Right renal cortex interstitium (tissue), 3 donors: ENCODE results near the gene ZSWIM6. TPM values are rescaled to one million over a fixed set of nuclear protein-coding genes. Genes with fewer than 3 reads are reported as not detected.

Source experiments
- DNase-seq, 3 donors: peaks; one replicate each; pipeline ENCODE4 v3.0.0-alpha.2; 2013; ENCODE audit warnings: low read depth in 3 of 3, low spot score in 2 of 3
- polyA plus RNA-seq, 3 donors: library from polyadenylated mRNA; unstranded; fragments of 120-200 nt; gene quantifications; one replicate each; pipeline ENCODE4 v1.2.1, GENCODE V29; 2013; ENCODE audit not compliant: insufficient read length in 3 of 3

The ZSWIM6 gene
- polyA plus RNA-seq, 3 donors, result 25.5 to 29.5 (median 27.0) TPM

- no peak for DNase-seq
Measured at GRCh38 chr5:61357745-61358144, 25.7 kb downstream of the ZSWIM6 start.

GRCh38 chr5:61362796-61363368, 30.8 kb downstream of the ZSWIM6 start:
- DNase-seq, result no peak

GRCh38 chr5:61363401-61364114, 31.5 kb downstream of the ZSWIM6 start:
- DNase-seq, result no peak

DNA sequence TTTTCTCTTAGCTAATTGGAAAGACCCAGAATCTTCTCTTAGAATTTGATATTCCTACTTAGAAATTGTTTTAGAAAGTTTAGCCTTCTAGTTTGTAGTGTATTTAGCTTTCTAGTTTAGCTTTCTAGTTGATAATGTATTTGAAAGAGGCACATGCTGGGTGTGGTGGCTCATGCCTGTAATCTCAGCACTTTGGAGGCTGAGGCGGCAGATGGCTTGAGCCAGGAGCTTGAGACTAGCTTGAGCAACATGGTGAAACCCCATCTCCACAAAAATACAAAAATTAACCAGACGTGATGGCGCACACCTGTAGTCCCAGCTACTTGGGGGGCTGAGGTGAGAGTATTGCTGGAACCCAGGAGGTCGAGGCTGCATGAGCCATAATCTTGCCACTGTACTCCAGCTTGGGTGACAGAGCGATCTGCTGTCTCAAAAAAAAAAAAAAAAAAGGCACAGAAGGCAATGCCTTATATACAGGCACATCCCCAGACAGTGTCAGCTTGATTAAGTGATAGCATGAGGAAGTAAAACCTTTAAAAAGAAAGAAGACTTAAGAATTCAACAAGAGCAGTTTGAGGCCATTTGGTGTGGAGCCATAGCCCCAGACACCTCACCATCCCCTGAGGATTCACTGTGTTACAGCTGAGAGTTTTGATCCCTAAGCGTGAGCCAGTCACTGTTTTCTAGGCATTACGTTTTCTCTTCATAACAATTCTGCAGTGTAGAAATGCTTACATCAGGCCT, 34.6 kb downstream of the ZSWIM6 start:
- no peak for DNase-seq

DNA sequence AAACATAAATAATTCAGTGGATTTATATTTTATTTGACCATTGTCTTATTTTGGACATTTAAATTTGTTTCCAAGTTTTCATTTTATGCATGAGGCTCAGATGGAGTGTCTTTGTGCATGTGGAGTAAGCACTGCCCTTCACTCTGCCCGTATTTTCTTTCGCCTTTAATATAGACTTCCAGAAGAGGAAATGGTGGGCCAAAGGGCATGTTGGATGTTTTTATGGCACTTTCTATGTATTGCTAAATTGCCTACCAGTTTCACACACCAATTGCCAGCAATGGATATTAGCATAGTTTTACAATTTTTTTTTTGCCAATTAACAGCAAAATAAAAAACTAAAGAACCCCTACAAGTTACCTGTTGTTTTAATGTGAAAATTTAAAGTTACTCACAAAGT, 38.4 kb downstream of the ZSWIM6 start:
- no peak for DNase-seq

DNA sequence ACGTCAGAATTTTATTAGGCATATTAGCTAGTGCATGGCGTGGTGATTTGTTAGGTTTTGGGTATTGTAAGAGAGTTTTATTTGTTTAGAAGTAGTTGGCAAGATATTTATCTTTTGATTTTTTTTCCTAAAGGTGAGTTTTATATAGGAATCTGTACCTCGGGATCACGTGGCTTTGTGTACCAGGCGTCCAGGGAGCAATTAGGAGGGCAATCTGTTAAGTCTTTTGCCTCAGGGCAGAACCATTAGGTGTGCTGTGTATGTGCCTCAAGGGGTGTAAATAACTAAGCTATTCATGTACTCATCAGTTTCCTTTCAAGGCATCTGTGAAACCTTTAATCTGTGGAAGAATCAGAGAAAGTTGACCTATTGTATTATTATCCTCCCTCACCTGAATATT, 39.4 kb downstream of the ZSWIM6 start:
- DNase-seq, result no peak

DNA sequence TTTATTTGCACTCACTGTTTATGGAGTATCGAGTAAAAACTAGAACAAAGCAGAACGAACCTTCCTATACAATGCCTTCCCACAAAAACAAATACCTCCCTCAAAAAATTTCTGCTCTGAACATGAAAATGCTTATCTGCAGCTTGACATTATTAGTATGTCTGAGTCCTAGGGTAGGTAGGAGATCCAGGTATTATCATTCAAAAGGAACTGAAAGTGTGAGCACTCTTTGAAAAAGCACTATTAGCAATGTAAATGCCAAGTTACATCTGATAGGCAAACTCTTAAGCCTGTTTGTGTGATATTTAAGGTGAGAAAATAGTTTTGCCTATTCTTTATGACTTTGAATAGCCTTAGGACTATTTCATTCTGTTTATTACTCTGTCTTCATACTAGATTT, 47.6 kb downstream of the ZSWIM6 start:
- no peak for DNase-seq

DNA sequence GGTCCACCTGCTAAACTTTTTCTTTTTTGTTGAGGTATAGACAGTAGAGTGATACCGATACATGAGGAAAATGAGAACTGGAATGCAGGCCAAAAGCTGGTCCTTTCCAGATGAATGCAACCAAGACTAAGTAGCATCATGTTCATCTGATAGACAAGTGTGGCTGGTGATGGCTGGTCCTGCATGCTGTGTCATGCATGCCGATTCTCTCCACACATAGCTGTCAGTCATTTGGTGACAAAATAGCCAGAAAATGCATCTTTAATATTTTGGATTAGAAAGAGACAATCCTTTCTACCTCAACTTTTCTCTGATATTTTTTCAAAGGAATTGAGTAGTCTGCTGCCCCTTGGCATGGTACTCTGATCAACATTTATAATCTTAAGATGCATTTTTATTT, 49.9 kb downstream of the ZSWIM6 start:
- DNase-seq, result no peak

- DNase-seq, result no peak
Measured at GRCh38 chr5:61385627-61386026, 53.6 kb downstream of the ZSWIM6 start.

- no peak for DNase-seq
Measured at GRCh38 chr5:61386045-61386800, 54.2 kb downstream of the ZSWIM6 start.

DNA sequence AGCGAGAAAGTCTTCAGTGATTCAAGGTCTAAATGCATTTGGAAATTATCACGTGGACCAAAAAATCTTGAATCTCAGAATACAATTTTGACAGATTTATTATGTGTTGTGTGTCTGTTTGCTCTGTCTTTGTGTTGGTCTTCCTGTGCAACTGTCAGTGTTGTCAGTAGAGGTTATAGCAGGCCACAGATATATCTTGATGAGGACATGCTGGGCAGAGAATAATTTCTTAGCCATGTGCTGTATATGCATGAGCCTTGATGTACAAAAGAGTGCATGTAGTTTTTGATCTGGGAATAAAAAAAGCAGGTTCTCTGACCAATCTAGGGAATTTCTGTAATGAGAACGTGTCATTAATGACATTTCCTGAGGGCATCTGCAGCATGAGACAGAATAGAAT, 57.6 kb downstream of the ZSWIM6 start:
- DNase-seq, result no peak

DNA sequence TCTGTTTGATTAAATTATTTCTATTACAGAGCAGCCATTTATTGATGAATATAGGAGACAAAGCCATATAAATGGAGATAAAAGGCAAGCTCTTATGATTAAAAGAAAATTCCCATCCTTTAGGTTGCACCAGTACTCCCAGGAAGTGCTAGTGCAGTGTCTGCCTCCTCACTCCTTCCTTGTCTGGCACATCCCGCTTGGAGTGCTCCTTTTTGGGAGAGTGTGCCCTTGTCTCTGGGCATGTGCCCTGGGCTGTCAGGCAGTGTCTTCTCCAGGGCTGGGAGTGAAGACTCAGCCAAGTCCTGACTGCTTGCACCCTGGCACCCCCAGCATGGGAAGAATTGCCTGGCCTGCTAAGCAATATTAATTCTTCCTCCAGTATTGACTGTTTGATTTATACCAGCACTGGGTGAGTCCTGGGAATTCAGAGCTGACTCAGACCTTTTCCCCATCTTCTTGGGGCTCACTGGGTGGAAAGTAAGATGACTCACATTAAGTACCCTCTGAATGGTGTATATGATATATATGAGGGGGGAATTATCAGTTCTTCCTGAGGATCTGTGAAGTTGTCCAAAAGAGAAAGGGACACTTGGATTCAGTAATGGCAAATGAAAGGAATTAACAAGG, 62.1 kb downstream of the ZSWIM6 start:
- DNase-seq, result no peak

DNA sequence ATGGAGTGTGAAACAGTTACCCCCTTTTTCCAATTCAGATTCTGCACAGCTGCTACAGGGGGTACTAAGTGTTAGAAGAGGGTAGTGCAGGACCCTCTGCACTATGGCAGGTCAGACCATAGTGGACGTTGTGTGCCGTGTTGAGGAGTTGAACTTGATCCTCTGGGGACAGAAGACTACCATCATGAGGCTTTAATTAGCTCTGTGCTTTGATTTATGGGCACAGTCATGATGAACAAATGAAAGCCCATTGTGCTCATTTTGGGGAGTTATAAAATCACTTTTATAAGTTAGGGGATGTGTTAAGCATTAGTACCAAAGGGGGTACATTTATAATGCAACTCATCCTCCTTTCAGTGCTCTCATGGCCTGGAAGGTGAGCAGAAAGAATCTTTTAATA, 62.7 kb downstream of the ZSWIM6 start:
- no peak for DNase-seq

DNA sequence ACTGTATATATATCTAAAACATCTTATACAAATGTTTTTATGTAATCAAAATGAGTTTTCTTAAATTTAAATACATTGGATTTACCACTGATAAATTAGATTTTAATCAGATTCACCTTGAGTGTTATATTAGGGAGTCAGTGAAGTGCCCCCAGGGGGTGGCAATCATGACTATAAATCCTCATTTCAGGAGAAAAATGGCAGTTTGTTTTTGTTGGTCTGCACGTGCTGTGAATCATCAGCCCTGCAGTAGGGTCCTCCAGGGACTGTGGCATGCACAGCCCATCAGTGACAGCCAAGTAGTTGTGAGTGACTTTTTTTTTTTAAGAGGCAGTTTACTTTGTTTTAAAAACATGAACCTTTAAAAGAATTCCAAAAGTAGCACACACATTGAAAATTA, 65.2 kb downstream of the ZSWIM6 start:
- no peak for DNase-seq

GRCh38 chr5:61397937-61398336, 65.9 kb downstream of the ZSWIM6 start:
- DNase-seq, result no peak

DNA sequence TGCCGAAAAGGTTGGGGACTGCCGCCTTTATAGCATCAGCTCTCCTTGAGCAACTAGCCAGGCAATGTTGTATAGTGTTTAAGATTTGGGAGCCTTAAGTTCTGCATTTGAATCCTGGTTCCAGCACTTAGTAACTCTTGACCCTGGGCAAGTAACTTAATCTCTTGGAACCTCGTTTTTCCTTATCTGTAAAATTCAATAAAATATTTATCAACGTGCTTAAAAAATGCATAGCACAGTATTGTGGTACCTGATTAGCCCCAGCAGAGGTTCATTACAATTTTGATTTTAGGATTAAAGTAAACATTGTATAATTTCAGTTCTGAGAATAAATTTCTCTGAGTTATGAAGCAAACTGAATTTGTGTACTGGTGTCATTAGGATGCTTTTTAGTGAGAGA, 66.4 kb downstream of the ZSWIM6 start:
- no peak for DNase-seq

GRCh38 chr5:61399679-61400078, 67.6 kb downstream of the ZSWIM6 start:
- no peak for DNase-seq

DNA sequence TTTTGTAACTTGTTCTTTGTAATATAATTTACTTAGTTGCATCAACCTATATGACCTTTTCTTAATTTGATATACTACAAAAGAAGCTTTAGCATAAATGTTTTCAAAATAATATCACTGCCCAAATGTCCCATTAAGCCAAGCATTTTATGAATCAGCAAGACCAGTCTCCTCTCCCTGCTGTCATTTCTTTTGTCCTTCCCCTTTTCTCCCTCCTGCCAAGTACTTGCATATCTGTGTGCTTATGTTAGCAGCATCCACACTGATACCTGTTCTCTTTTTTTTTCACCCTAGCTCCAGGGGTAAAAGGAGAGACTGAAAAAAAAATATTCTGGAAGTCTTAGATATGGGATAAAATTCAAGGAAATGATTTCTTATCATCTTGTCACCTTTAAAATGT, 69.7 kb downstream of the ZSWIM6 start:
- no peak for DNase-seq

GRCh38 chr5:61402244-61402823, 70.3 kb downstream of the ZSWIM6 start:
- DNase-seq, result no peak
